Spleen (tissue), 11 donors: ENCODE measurements around the gene HRG. TPM values are rescaled to one million over a fixed set of nuclear protein-coding genes. Genes with fewer than 3 reads are reported as not detected.

ENCODE experiments used
- DNase-seq: peaks from one replicate; pipeline ENCODE4 v3.0.0-alpha.2; 2020
- H3K27ac ChIP-seq, 8 donors: fragments of 200-600 bp; sonication (generic) in 7 of 8; 1 replicate in 4 of 8; 2 replicates in 4 of 8; pipeline versions ENCODE4 v1.5.0 to v1.8.0; 2016 to 2021; ENCODE audit warnings: inconsistent platforms in 4 of 8, mild to moderate bottlenecking in 4 of 8, moderate library complexity in 1 of 8
- H3K27me3 ChIP-seq, 7 donors: fragments of 200-600 bp; sonication (generic) in 6 of 7; replicated peaks in 1 of 7; 1 replicate in 4 of 7; 2 replicates in 3 of 7; pipeline versions ENCODE4 v1.5.0 to v1.8.0; 2016 to 2021; ENCODE audit warnings: inconsistent platforms in 3 of 7, mild to moderate bottlenecking in 1 of 7
- H3K36me3 ChIP-seq, 6 donors: fragments of 200-600 bp; sonication (generic) in 5 of 6; 1 replicate in 4 of 6; 2 replicates in 2 of 6; pipeline versions ENCODE4 v1.5.0 to v1.8.0; 2016 to 2021; ENCODE audit warnings: inconsistent platforms in 2 of 6
- H3K4me1 ChIP-seq, 6 donors: fragments of 200-600 bp; sonication (generic) in 5 of 6; 1 replicate in 3 of 6; 2 replicates in 3 of 6; pipeline versions ENCODE4 v1.5.0 to v1.8.0; 2016 to 2021; ENCODE audit warnings: inconsistent platforms in 3 of 6
- H3K4me3 ChIP-seq, 8 donors: fragments of 200-600 bp; sonication (generic) in 7 of 8; 1 replicate in 4 of 8; 2 replicates in 4 of 8; pipeline versions ENCODE4 v1.5.0 to v1.8.0; 2016 to 2021; ENCODE audit warnings: inconsistent platforms in 4 of 8, mild to moderate bottlenecking in 4 of 8, moderate library complexity in 2 of 8
- H3K9me3 ChIP-seq, 8 donors: fragments of 200-600 bp; sonication (generic) in 7 of 8; 1 replicate in 4 of 8; 2 replicates in 4 of 8; pipeline versions ENCODE4 v1.5.0 to v1.8.0; 2016 to 2021; ENCODE audit warnings: inconsistent platforms in 4 of 8
- CTCF ChIP-seq, 11 experiments: fragments of 200-600 bp in 7 of 11; fragments of 450-650 bp in 4 of 11; sonication (generic) in 4 of 11; IDR thresholded peaks in 8 of 11; conservative IDR thresholded peaks in 3 of 11; 1 replicate in 7 of 11; 2 replicates in 4 of 11; pipeline versions ENCODE4 v1.4.0 to v1.8.0; 2016 to 2021; ENCODE audit warnings: antibody characterized with exemption in 11 of 11, inconsistent platforms in 4 of 11, mild to moderate bottlenecking in 1 of 11
- POLR2A ChIP-seq, 3 donors: fragments of 450-650 bp; IDR thresholded peaks; one replicate each; pipeline ENCODE4 v1.5.1; 2017; ENCODE audit warnings: antibody characterized with exemption in 3 of 3, mild to moderate bottlenecking in 1 of 3
- POLR2AphosphoS5 ChIP-seq, 3 donors: sonication (generic); formaldehyde crosslinking; IDR thresholded peaks; one replicate each; pipeline ENCODE4 v1.5.1; 2017; ENCODE audit warnings: antibody characterized with exemption in 3 of 3
- WGBS, 5 donors: extraction: QIAGEN DNeasy Blood & Tissue Kit in 3 of 5; methylation state at CpG; one replicate each; pipeline versions ENCODE4 v1.1.5 to v1.1.7; 2013 to 2018; 5-methylcytosine and 5-hydroxymethylcytosine counted together
- intact Hi-C: fragments of 100-400 bp; cut with DNase I; formaldehyde crosslinking; loops from one replicate; pipeline ENCODE4 v1.15.0; 2023; ENCODE audit warnings: low total_unique reads
- polyA plus RNA-seq, 3 donors: library from polyadenylated mRNA; stranded (reverse); fragments of 200-250 nt; gene quantifications; one replicate each; pipeline ENCODE4 v1.2.1, GENCODE V29; 2013
- small RNA-seq, 4 donors: library from RNA; depleted of rRNA; stranded (forward); fragments of <200 nt; gene quantifications; one replicate each; pipeline ENCODE3, GENCODE V24; 2016
- total RNA-seq, 7 donors: library from RNA; depleted of rRNA in 3 of 7; stranded (reverse); fragments of >200 nt in 3 of 7; fragmentation: NEBNext Ultra II Directional in 4 of 7; extraction: Animal tissue kit (Norgen Biotek cat#: 25700) in 4 of 7; gene quantifications; one replicate each; pipeline versions ENCODE4 v1.1.0 to v1.2.1, GENCODE V29; 2016 to 2021
- donor health status: healthy with polysubstance abuse.
- donor health status: DM: no; HTN: no; CAD: no; lungs with moderate emphysema.
- donor health status: DM: no; HTN: no; CAD: no.
- donor health status: Bipolar disorder and iron deficiency.
- donor health status: healthy.
- donor health status: DM: no; HTN: no; CAD: no.
- donor health status: DM: yes; HTN: yes; CAD: no.

Gene HRG
- total and polyA plus RNA-seq, 10 donors: not detected

GRCh38 chr3:186719945-186720739 is 54.3 kb downstream of the HRG start:
- H3K36me3 ChIP-seq: no peaks in the 10 kb centered on the region
- H3K9me3 ChIP-seq: no peaks in the 10 kb centered on the region
- TF ChIP-seq POLR2AphosphoS5 (IDR thresholded peaks at IDR 0.05) (no peak), CTCF (IDR thresholded peaks at IDR 0.05 in 8 of 11, conservative IDR thresholded peaks at IDR 0.05 in 3 of 11) (no peak), POLR2A (IDR thresholded peaks at IDR 0.05) (no peak)
- H3K4me1 ChIP-seq: no peaks in the 10 kb centered on the region
- intact Hi-C loops: no loop called here
- no peaks in the 10 kb centered on the region for H3K27me3 ChIP-seq
- DNase-seq: no peak
- no peak overlapping the region for H3K27ac ChIP-seq
- no peak overlapping the region for H3K4me3 ChIP-seq
- 49 to 78% (median 63%) methylated on average over 7 of the region's 7 CpGs for WGBS, 5 donors

- DNase-seq: no peak
- H3K27ac ChIP-seq: no peak overlapping the region
- no peaks in the 10 kb centered on the region for H3K36me3 ChIP-seq
- H3K27me3 ChIP-seq: peaks cover 0 to 2% (median 0%) of the 10 kb centered on the region in 7 donors
- no peaks in the 10 kb centered on the region for H3K4me1 ChIP-seq
- no peak overlapping the region for H3K4me3 ChIP-seq
- TF ChIP-seq POLR2AphosphoS5 (IDR thresholded peaks at IDR 0.05) (no peak), CTCF (IDR thresholded peaks at IDR 0.05 in 8 of 11, conservative IDR thresholded peaks at IDR 0.05 in 3 of 11) (no peak), POLR2A (IDR thresholded peaks at IDR 0.05) (no peak)
- no peaks in the 10 kb centered on the region for H3K9me3 ChIP-seq
- WGBS, 5 donors: 52 to 67% (median 60%) methylated on average over 5 to 7 of the region's 7 CpGs
- intact Hi-C loops: no loop called here
Observed at GRCh38 chr3:186722457-186722856, 56.6 kb downstream of the HRG start.

GRCh38 chr3:186724911-186725310 is 59.1 kb downstream of the HRG start:
- H3K4me3 ChIP-seq: no peak overlapping the region
- H3K4me1 ChIP-seq: no peaks in the 10 kb centered on the region
- peaks cover 0 to 5% (median 0%) of the 10 kb centered on the region in 7 donors for H3K27me3 ChIP-seq
- no peaks in the 10 kb centered on the region for H3K9me3 ChIP-seq
- no peak for DNase-seq
- intact Hi-C loops: no loop called here
- TF ChIP-seq POLR2A (IDR thresholded peaks at IDR 0.05): no peak
- TF ChIP-seq CTCF (IDR thresholded peaks at IDR 0.05 in 8 of 11, conservative IDR thresholded peaks at IDR 0.05 in 3 of 11): no peak
- TF ChIP-seq POLR2AphosphoS5 (IDR thresholded peaks at IDR 0.05): no peak
- no peaks in the 10 kb centered on the region for H3K36me3 ChIP-seq
- no peak overlapping the region for H3K27ac ChIP-seq
- 80 to 92% (median 89%) methylated on average over 12 of the region's 12 CpGs for WGBS, 5 donors

Small RNA genes within 50 kb of the gene (small RNA-seq; reads per million reads assigned to genes)
- 0 reads per million in 4 donors for gene RF00017

Other genes starting within 250 kb of the HRG start
- gene CRYGS, start 121.6 kb upstream of the HRG start, total RNA-seq: 1 to 10 TPM; 4.2 to 7.7 (median 5.9) TPM
- gene CRYGS, start 121.6 kb upstream of the HRG start, polyA plus RNA-seq: 10 to 100 TPM in 2 of 3 donors, 1 to 10 TPM in 1; 7.7 to 24.8 (median 12.1) TPM
- gene TBCCD1, start 98.7 kb upstream of the HRG start, total RNA-seq: 10 to 100 TPM in 6 of 7 donors, 1 to 10 TPM in 1; 9.8 to 22.1 (median 14.4) TPM
- 1 to 10 TPM; 3.7 to 5.1 (median 3.9) TPM for gene TBCCD1, start 98.7 kb upstream of the HRG start, polyA plus RNA-seq
- gene DNAJB11, start 95.3 kb upstream of the HRG start, total RNA-seq: 10 to 100 TPM; 33.0 to 98.2 (median 48.6) TPM
- 10 to 100 TPM; 27.5 to 29.1 (median 27.8) TPM for gene DNAJB11, start 95.3 kb upstream of the HRG start, polyA plus RNA-seq
- gene AHSG, start 53.0 kb upstream of the HRG start, total RNA-seq: under 1 TPM in 1 of 7 donors, not detected in 6; 0.30 TPM
- gene AHSG, start 53.0 kb upstream of the HRG start, polyA plus RNA-seq: not detected
- not detected for gene FETUB, start 25.6 kb upstream of the HRG start, total RNA-seq
- gene FETUB, start 25.6 kb upstream of the HRG start, polyA plus RNA-seq: not detected
- under 1 TPM in 1 of 7 donors, not detected in 6; 0.36 TPM for gene KNG1, start 51.3 kb downstream of the HRG start, total RNA-seq
- not detected for gene KNG1, start 51.3 kb downstream of the HRG start, polyA plus RNA-seq
- 100 to 1,000 TPM; 255 to 512 (median 355) TPM for gene EIF4A2, start 117.6 kb downstream of the HRG start, total RNA-seq
- 100 to 1,000 TPM; 354 to 397 (median 381) TPM for gene EIF4A2, start 117.6 kb downstream of the HRG start, polyA plus RNA-seq
- gene RFC4, start 140.5 kb downstream of the HRG start, total RNA-seq: 10 to 100 TPM; 14.4 to 22.0 (median 18.3) TPM
- 10 to 100 TPM; 17.5 to 27.2 (median 23.9) TPM for gene RFC4, start 140.5 kb downstream of the HRG start, polyA plus RNA-seq
- gene ADIPOQ, start 176.7 kb downstream of the HRG start, total RNA-seq: under 1 TPM in 1 of 7 donors, not detected in 6; 0.17 TPM
- gene ADIPOQ, start 176.7 kb downstream of the HRG start, polyA plus RNA-seq: under 1 TPM in 2 of 3 donors, not detected in 1; 0.11 to 0.12 TPM